ENCODE data around the gene STAB1.

Gene STAB1

GRCh38 chr3:52484680-52485461 lies 10.3 kb upstream of the STAB1 start:
- no peak for DNase-seq (ENCODE audit: low spot score)
- H3K27ac Mint-ChIP-seq, result no peak overlapping the region
- no peak overlapping the region for H3K4me3 Mint-ChIP-seq
- peaks cover 16% of the 10 kb centered on the region for H3K36me3 Mint-ChIP-seq (ENCODE audit: low read depth)
- no peaks in the 10 kb centered on the region for H3K9me3 Mint-ChIP-seq
- H3K27me3 Mint-ChIP-seq (ENCODE audit: low read depth), result no peaks in the 10 kb centered on the region
- H3K4me1 Mint-ChIP-seq (ENCODE audit: low read depth), result no peaks in the 10 kb centered on the region

- H3K4me3 Mint-ChIP-seq, result no peak overlapping the region
These were observed 7.9 kb upstream of the STAB1 start for GRCh38 chr3:52487050-52487787.

GRCh38 chr3:52487788-52488691 lies 7.1 kb upstream of the STAB1 start:
- Mint-ChIP-seq H3K36me3 (ENCODE audit: low read depth) (peaks cover 15% of the 10 kb centered on the region), H3K9me3 (no peaks in the 10 kb centered on the region), H3K4me1 (ENCODE audit: low read depth) (no peaks in the 10 kb centered on the region), H3K27me3 (ENCODE audit: low read depth) (no peaks in the 10 kb centered on the region), H3K4me3 (no peak overlapping the region), H3K27ac (no peak overlapping the region)
- no peak for DNase-seq (ENCODE audit: low spot score)

More at GRCh38 chr3:52487050-52487787, 7.9 kb upstream of the STAB1 start:
- peaks cover 12% of the 10 kb centered on the region for H3K36me3 Mint-ChIP-seq (ENCODE audit: low read depth)
- no peaks in the 10 kb centered on the region for H3K4me1 Mint-ChIP-seq (ENCODE audit: low read depth)
- no peaks in the 10 kb centered on the region for H3K27me3 Mint-ChIP-seq (ENCODE audit: low read depth)
- H3K27ac Mint-ChIP-seq, result no peak overlapping the region
- no peaks in the 10 kb centered on the region for H3K9me3 Mint-ChIP-seq
- no peak for DNase-seq (ENCODE audit: low spot score)

GRCh38 chr3:52488746-52489145 lies 6.4 kb upstream of the STAB1 start:
- Mint-ChIP-seq H3K4me1 (ENCODE audit: low read depth) (no peaks in the 10 kb centered on the region), H3K36me3 (ENCODE audit: low read depth) (peaks cover 15% of the 10 kb centered on the region), H3K27me3 (ENCODE audit: low read depth) (no peaks in the 10 kb centered on the region), H3K9me3 (no peaks in the 10 kb centered on the region), H3K4me3 (no peak overlapping the region), H3K27ac (no peak overlapping the region)
- DNase-seq (ENCODE audit: low spot score), result no peak

- Mint-ChIP-seq H3K4me3 (no peak overlapping the region), H3K27me3 (ENCODE audit: low read depth) (no peaks in the 10 kb centered on the region), H3K9me3 (no peaks in the 10 kb centered on the region), H3K27ac (no peak overlapping the region), H3K36me3 (ENCODE audit: low read depth) (peaks cover 15% of the 10 kb centered on the region), H3K4me1 (ENCODE audit: low read depth) (no peaks in the 10 kb centered on the region)
- DNase-seq (ENCODE audit: low spot score), result no peak
These were observed 5.7 kb upstream of the STAB1 start for GRCh38 chr3:52489453-52489852.

- Mint-ChIP-seq H3K4me3 (no peak overlapping the region), H3K27ac (no peak overlapping the region), H3K4me1 (ENCODE audit: low read depth) (no peaks in the 10 kb centered on the region), H3K36me3 (ENCODE audit: low read depth) (peaks cover 15% of the 10 kb centered on the region), H3K9me3 (no peaks in the 10 kb centered on the region), H3K27me3 (ENCODE audit: low read depth) (no peaks in the 10 kb centered on the region)
- DNase-seq (ENCODE audit: low spot score), result no peak
These were observed 4.9 kb upstream of the STAB1 start for GRCh38 chr3:52490035-52490938.

GRCh38 chr3:52490939-52491526 lies 4.1 kb upstream of the STAB1 start:
- H3K36me3 Mint-ChIP-seq (ENCODE audit: low read depth), result peaks cover 15% of the 10 kb centered on the region
- H3K9me3 Mint-ChIP-seq, result no peaks in the 10 kb centered on the region
- no peaks in the 10 kb centered on the region for H3K27me3 Mint-ChIP-seq (ENCODE audit: low read depth)
- no peak overlapping the region for H3K27ac Mint-ChIP-seq
- H3K4me3 Mint-ChIP-seq, result no peak overlapping the region
- no peaks in the 10 kb centered on the region for H3K4me1 Mint-ChIP-seq (ENCODE audit: low read depth)
- no peak for DNase-seq (ENCODE audit: low spot score)

GRCh38 chr3:52492059-52492458 lies 3.1 kb upstream of the STAB1 start:
- no peaks in the 10 kb centered on the region for H3K27me3 Mint-ChIP-seq (ENCODE audit: low read depth)
- no peak overlapping the region for H3K4me3 Mint-ChIP-seq
- H3K27ac Mint-ChIP-seq, result no peak overlapping the region
- no peak for DNase-seq (ENCODE audit: low spot score)
- H3K4me1 Mint-ChIP-seq (ENCODE audit: low read depth), result no peaks in the 10 kb centered on the region
- H3K9me3 Mint-ChIP-seq, result no peaks in the 10 kb centered on the region
- peaks cover 15% of the 10 kb centered on the region for H3K36me3 Mint-ChIP-seq (ENCODE audit: low read depth)

GRCh38 chr3:52493232-52494017 lies 1.7 kb upstream of the STAB1 start:
- Mint-ChIP-seq H3K27me3 (ENCODE audit: low read depth) (no peaks in the 10 kb centered on the region), H3K9me3 (no peaks in the 10 kb centered on the region), H3K4me1 (ENCODE audit: low read depth) (no peaks in the 10 kb centered on the region), H3K27ac (no peak overlapping the region), H3K36me3 (ENCODE audit: low read depth) (peaks cover 13% of the 10 kb centered on the region), H3K4me3 (no peak overlapping the region)
- no peak for DNase-seq (ENCODE audit: low spot score)

GRCh38 chr3:52494445-52494844 lies 693 bp upstream of the STAB1 start:
- no peak for DNase-seq (ENCODE audit: low spot score)
- Mint-ChIP-seq H3K27ac (no peak overlapping the region), H3K36me3 (ENCODE audit: low read depth) (peaks cover 13% of the 10 kb centered on the region), H3K27me3 (ENCODE audit: low read depth) (no peaks in the 10 kb centered on the region), H3K4me1 (ENCODE audit: low read depth) (no peaks in the 10 kb centered on the region), H3K9me3 (no peaks in the 10 kb centered on the region), H3K4me3 (no peak overlapping the region)

- Mint-ChIP-seq H3K9me3 (no peaks in the 10 kb centered on the region), H3K27me3 (ENCODE audit: low read depth) (no peaks in the 10 kb centered on the region), H3K4me1 (ENCODE audit: low read depth) (no peaks in the 10 kb centered on the region), H3K27ac (no peak overlapping the region), H3K36me3 (ENCODE audit: low read depth) (peaks cover 6% of the 10 kb centered on the region), H3K4me3 (no peak overlapping the region)
- no peak for DNase-seq (ENCODE audit: low spot score)
These were observed 852 bp downstream of the STAB1 start for GRCh38 chr3:52495777-52496602.

Data from T-helper 2 cell treated with Interferon-gamma antibody and Interleukin-4, amounts not matched to agents 5 μg/mL and 100 μg/mL, for 36 hours (primary cell).